Naive thymus-derived CD4-positive, alpha-beta T cell (primary cell): ENCODE measurements around the gene SLC45A3. TPM values are rescaled to one million over a fixed set of nuclear protein-coding genes. Genes with fewer than 3 reads are reported as not detected.

Source experiments
- ATAC-seq: fragments of 150-1000 bp; cut with Tn5 transposase; 2 replicates; pipeline ENCODE4 v1.10.0; 2021; ENCODE audit warnings: mild to moderate bottlenecking, moderate library complexity
- CTCF ChIA-PET: fragments of 350-600 bp; sonication (Branson Sonifier 250); formaldehyde crosslinking; loops from one replicate; lab custom pipeline; 2021; ENCODE audit warnings: antibody characterized with exemption; lab: Charles Lee
- POLR2A ChIA-PET: fragments of 350-600 bp; sonication (Branson Sonifier 250); formaldehyde crosslinking; loops from one replicate; lab custom pipeline; 2021; ENCODE audit warnings: antibody characterized with exemption, inconsistent platforms; lab: Charles Lee
- DNase-seq, 9 donors: peaks; one replicate each; pipeline versions ENCODE4 v3.0.0 to v3.0.0-alpha.2; 2020 to 2022; ENCODE audit warnings: mixed read lengths in 1 of 9
- H3K27ac ChIP-seq: one replicate; pipeline ENCODE4 v1.7.0; 2013; ENCODE audit warnings: mild to moderate bottlenecking, low read depth, low read length, moderate library complexity
- H3K27me3 ChIP-seq, 2 donors: one replicate each; pipeline ENCODE4 v1.7.0; 2013; ENCODE audit warnings: low read length in 2 of 2, mild to moderate bottlenecking in 2 of 2, moderate library complexity in 2 of 2; ENCODE audit not compliant: control insufficient read depth in 2 of 2, insufficient read depth in 2 of 2
- H3K36me3 ChIP-seq, 3 experiments: 1 replicate in 2 of 3; 2 replicates in 1 of 3; pipeline ENCODE4 v1.7.0; 2013; ENCODE audit warnings: low read length in 3 of 3, mild to moderate bottlenecking in 3 of 3, moderate library complexity in 1 of 3; ENCODE audit not compliant: insufficient read depth in 3 of 3, control insufficient read depth in 2 of 3
- H3K4me1 ChIP-seq, 2 donors: one replicate each; pipeline ENCODE4 v1.7.0; 2013; ENCODE audit warnings: low read length in 2 of 2, mild to moderate bottlenecking in 2 of 2, moderate library complexity in 1 of 2; ENCODE audit not compliant: control insufficient read depth in 2 of 2, insufficient read depth in 2 of 2
- H3K4me3 ChIP-seq: 2 replicates; pipeline ENCODE4 v1.7.0; 2013; ENCODE audit warnings: mild to moderate bottlenecking, low read length
- H3K9me3 ChIP-seq, 3 experiments: 1 replicate in 2 of 3; 2 replicates in 1 of 3; pipeline ENCODE4 v1.7.0; 2013; ENCODE audit warnings: low read length in 3 of 3; ENCODE audit not compliant: control insufficient read depth in 2 of 3
- H3K27ac Mint-ChIP-seq, 9 donors: one replicate each; pipeline ENCODE4 v1.8.0; 2020 to 2022; ENCODE audit warnings: mixed read lengths in 9 of 9, mild to moderate bottlenecking in 8 of 9, moderate library complexity in 5 of 9, inconsistent platforms in 2 of 9
- H3K27me3 Mint-ChIP-seq, 5 donors: one replicate each; pipeline ENCODE4 v1.8.0; 2021 to 2022; ENCODE audit warnings: mixed read lengths in 5 of 5, mild to moderate bottlenecking in 1 of 5
- H3K36me3 Mint-ChIP-seq, 5 donors: one replicate each; pipeline ENCODE4 v1.8.0; 2020 to 2022; ENCODE audit warnings: mixed read lengths in 5 of 5, mild to moderate bottlenecking in 3 of 5, inconsistent platforms in 1 of 5
- H3K4me1 Mint-ChIP-seq, 7 donors: one replicate each; pipeline ENCODE4 v1.8.0; 2020 to 2022; ENCODE audit warnings: mixed read lengths in 7 of 7, mild to moderate bottlenecking in 3 of 7, inconsistent platforms in 1 of 7
- H3K4me3 Mint-ChIP-seq, 10 donors: one replicate each; pipeline ENCODE4 v1.8.0; 2020 to 2022; ENCODE audit warnings: mild to moderate bottlenecking in 10 of 10, mixed read lengths in 10 of 10, moderate library complexity in 6 of 10, inconsistent platforms in 2 of 10
- H3K9me3 Mint-ChIP-seq, 11 donors: one replicate each; pipeline ENCODE4 v1.8.0; 2020 to 2022; ENCODE audit warnings: mixed read lengths in 11 of 11, mild to moderate bottlenecking in 4 of 11, inconsistent platforms in 1 of 11, moderate library complexity in 1 of 11
- intact Hi-C, 2 donors: fragments of 100-400 bp; cut with micrococcal nuclease; formaldehyde crosslinking; loops; one replicate each; pipeline ENCODE4 v1.15.1; 2023
- polyA plus RNA-seq, 2 donors: library from polyadenylated mRNA; unstranded; fragments of 300-500 nt; fragmentation: Illumina TruSeq; gene quantifications; one replicate each; pipeline ENCODE4 v1.2.3, GENCODE V29; 2021
- total RNA-seq, 6 experiments: library from RNA in 5 of 6; stranded (reverse) in 5 of 6; gene quantifications; 1 replicate in 5 of 6; 2 replicates in 1 of 6; pipeline ENCODE4 v1.2.3 and lab custom pipeline; 2021 to 2026

The SLC45A3 gene
- total and polyA plus RNA-seq, 7 experiments from 2014 or later, result 0.10 to 8.7 (median 0.54) TPM; not detected in 2

GRCh38 chr1:205719015-205719414 lies 38.7 kb upstream of the SLC45A3 start:
- Mint-ChIP-seq H3K4me1 (peaks cover 4 to 27% (median 11%) of the 10 kb centered on the region in 7 donors), H3K36me3 (peaks cover 11 to 54% (median 43%) of the 10 kb centered on the region in 5 donors), H3K27ac (peak overlapping the region in 1 of 9 donors; percentile 20), H3K27me3 (no peaks in the 10 kb centered on the region), H3K9me3 (peaks cover 0 to 3% (median 0%) of the 10 kb centered on the region in 11 donors), H3K4me3 (no peak overlapping the region)
- CTCF ChIA-PET, result no interaction called here
- intact Hi-C loops, result no loop called here
- POLR2A ChIA-PET, result no interaction called here
- DNase-seq (no peak), ATAC-seq (no peak)
- Histone ChIP-seq H3K4me3 (no peak overlapping the region), H3K27ac (no peak overlapping the region), H3K36me3 (peaks cover 21 to 70% (median 26%) of the 10 kb centered on the region in 3 experiments), H3K27me3 (no peaks in the 10 kb centered on the region), H3K4me1 (no peaks in the 10 kb centered on the region), H3K9me3 (no peaks in the 10 kb centered on the region)

- ATAC-seq (no peak), DNase-seq (no peak)
- Histone ChIP-seq H3K4me1 (no peaks in the 10 kb centered on the region), H3K9me3 (no peaks in the 10 kb centered on the region), H3K36me3 (peaks cover 21 to 58% (median 26%) of the 10 kb centered on the region in 3 experiments), H3K27me3 (no peaks in the 10 kb centered on the region), H3K4me3 (no peak overlapping the region), H3K27ac (no peak overlapping the region)
- peaks cover 3 to 23% (median 9%) of the 10 kb centered on the region in 7 donors for H3K4me1 Mint-ChIP-seq
- peak overlapping the region in 3 of 9 donors; percentile 2 to 20 (median 9) for H3K27ac Mint-ChIP-seq
- H3K27me3 Mint-ChIP-seq, result no peaks in the 10 kb centered on the region
- no peak overlapping the region for H3K4me3 Mint-ChIP-seq
- ChIA-PET POLR2A (no interaction called here), CTCF (no interaction called here)
- intact Hi-C loops, result no loop called here
- peaks cover 11 to 44% (median 33%) of the 10 kb centered on the region in 5 donors for H3K36me3 Mint-ChIP-seq
- peaks cover 0 to 3% (median 0%) of the 10 kb centered on the region in 11 donors for H3K9me3 Mint-ChIP-seq
Measured at GRCh38 chr1:205716371-205717132, 36.2 kb upstream of the SLC45A3 start.

- Mint-ChIP-seq H3K4me1 (peaks cover 6 to 29% (median 16%) of the 10 kb centered on the region in 7 donors), H3K27ac (peak overlapping the region in 4 of 9 donors; percentile 2 to 28 (median 9)), H3K36me3 (peaks cover 11 to 34% (median 30%) of the 10 kb centered on the region in 5 donors), H3K27me3 (no peaks in the 10 kb centered on the region), H3K9me3 (peaks cover 0 to under 1% (median 0%) of the 10 kb centered on the region in 11 donors), H3K4me3 (no peak overlapping the region)
- ChIA-PET CTCF (interaction anchor here (0.9 to 1.0 kb wide), 2 partner anchors 67 to 191 kb away, joined by 3 read pairs; no protein-coding TSS in a partner anchor), POLR2A (no interaction called here)
- Histone ChIP-seq H3K27ac (no peak overlapping the region), H3K4me3 (no peak overlapping the region), H3K4me1 (no peaks in the 10 kb centered on the region), H3K9me3 (no peaks in the 10 kb centered on the region), H3K36me3 (peaks cover 21 to 51% (median 24%) of the 10 kb centered on the region in 3 experiments), H3K27me3 (no peaks in the 10 kb centered on the region)
- peak; percentile 47 for ATAC-seq
- intact Hi-C loops, result no loop called here
- DNase-seq, result no peak
Measured at GRCh38 chr1:205715628-205716027, 35.3 kb upstream of the SLC45A3 start.

- no peaks in the 10 kb centered on the region for H3K9me3 ChIP-seq
- Mint-ChIP-seq H3K27me3 (no peaks in the 10 kb centered on the region), H3K36me3 (peaks cover 11 to 28% (median 23%) of the 10 kb centered on the region in 5 donors), H3K4me1 (peaks cover 6 to 24% (median 18%) of the 10 kb centered on the region in 7 donors), H3K4me3 (no peak overlapping the region), H3K27ac (peak overlapping the region in 6 of 9 donors; percentile 3 to 82 (median 61)), H3K9me3 (no peaks in the 10 kb centered on the region)
- POLR2A ChIA-PET, result interaction anchor here (0.7 to 1.5 kb wide), 2 partner anchors 10 to 83 kb away, joined by 3 to 4 read pairs; no protein-coding TSS in a partner anchor
- H3K36me3 ChIP-seq, result peaks cover 18 to 47% (median 20%) of the 10 kb centered on the region in 3 experiments
- H3K27me3 ChIP-seq, result no peaks in the 10 kb centered on the region
- intact Hi-C loops, result loop anchor here in 1 of 2 donors (5.0 kb wide), 1 partner anchor 57 kb away; no protein-coding TSS in a partner anchor
- H3K4me3 ChIP-seq, result no peak overlapping the region
- no peaks in the 10 kb centered on the region for H3K4me1 ChIP-seq
- no peak overlapping the region for H3K27ac ChIP-seq
- ATAC-seq (no peak), DNase-seq (no peak)
- CTCF ChIA-PET, result interaction anchor here (0.6 to 7.4 kb wide), 9 partner anchors 30 to 238 kb away, joined by 3 to 103 read pairs (median 4); partner anchors contain the start of gene SLC45A3
Measured at GRCh38 chr1:205714906-205715246, 34.6 kb upstream of the SLC45A3 start.

- Histone ChIP-seq H3K4me1 (no peaks in the 10 kb centered on the region), H3K36me3 (peaks cover 13 to 43% (median 14%) of the 10 kb centered on the region in 3 experiments), H3K9me3 (no peaks in the 10 kb centered on the region), H3K27me3 (no peaks in the 10 kb centered on the region), H3K4me3 (no peak overlapping the region), H3K27ac (no peak overlapping the region)
- Mint-ChIP-seq H3K36me3 (peaks cover 7 to 23% (median 18%) of the 10 kb centered on the region in 5 donors), H3K4me3 (no peak overlapping the region), H3K27ac (peak overlapping the region in 5 of 9 donors; percentile 45 to 71 (median 51)), H3K4me1 (peaks cover 6 to 20% (median 15%) of the 10 kb centered on the region in 7 donors), H3K27me3 (no peaks in the 10 kb centered on the region), H3K9me3 (no peaks in the 10 kb centered on the region)
- ChIA-PET CTCF (interaction anchor here (0.6 to 7.4 kb wide), 12 partner anchors 11 to 263 kb away, joined by 3 to 103 read pairs (median 4); partner anchors contain the start of gene SLC45A3), POLR2A (interaction anchor here (0.7 to 1.5 kb wide), 3 partner anchors 11 to 82 kb away, joined by 3 to 8 read pairs (median 4); no protein-coding TSS in a partner anchor)
- DNase-seq (no peak), ATAC-seq (no peak)
- intact Hi-C loops, result loop anchor here in 1 of 2 donors (5.0 kb wide), 1 partner anchor 58 kb away; no protein-coding TSS in a partner anchor
Measured at GRCh38 chr1:205714190-205714905, 34.0 kb upstream of the SLC45A3 start.
